ENCODE data around the gene HOXD13. TPM values are rescaled to one million over a fixed set of nuclear protein-coding genes. Genes with fewer than 3 reads are reported as not detected.

The HOXD13 gene
- total RNA-seq, 1 experiment from 2014 or later: not detected

GRCh38 chr2:176100547-176101140 is 8.1 kb downstream of the HOXD13 start:
- Histone ChIP-seq H2AFZ (no peak overlapping the region), H3K4me1 (replicated peaks; ENCODE audit: insufficient read depth) (peaks cover 13% of the 10 kb centered on the region; the same call in 1 of the 2 replicates), H3K4me2 (no peak overlapping the region), H3K79me2 (ENCODE audit: low read depth) (no peaks in the 10 kb centered on the region), H3K4me3 (no peak overlapping the region), H3K36me3 (ENCODE audit: low read depth) (no peaks in the 10 kb centered on the region), H3K9me3 (ENCODE audit: insufficient read depth, low read depth) (no peaks in the 10 kb centered on the region), H3K9me2 (ENCODE audit: insufficient read depth) (no peaks in the 10 kb centered on the region), H3K27ac (no peak overlapping the region), H4K20me1 (ENCODE audit: insufficient read depth) (no peaks in the 10 kb centered on the region), H3F3A (ENCODE audit: insufficient read depth, low read depth) (no peaks in the 10 kb centered on the region), H3K27me3 (ENCODE audit: insufficient read depth, low read depth) (peaks cover 41% of the 10 kb centered on the region)
- BruUV-seq (replicated peaks): no TSS peak
- ChIA-PET POLR2A (ENCODE audit: unreplicated experiment) (no interaction called here), CTCF (no interaction called here)
- no peak for TF ChIP-seq EZH2 (IDR thresholded peaks at IDR 0.05; ENCODE audit: low read depth)
- no peak for TF ChIP-seq CTCF (conservative IDR thresholded peaks at IDR 0.05)
- DNase-seq: no peak
- intact Hi-C loops (cut with micrococcal nuclease; ENCODE audit: unreplicated experiment): no loop called here

GRCh38 chr2:176101216-176101830 is 8.8 kb downstream of the HOXD13 start:
- BruUV-seq (replicated peaks): no TSS peak
- Histone ChIP-seq H3K27me3 (ENCODE audit: insufficient read depth, low read depth) (peaks cover 37% of the 10 kb centered on the region), H3K9me3 (ENCODE audit: insufficient read depth, low read depth) (no peaks in the 10 kb centered on the region), H3K4me1 (replicated peaks; ENCODE audit: insufficient read depth) (peaks cover 12% of the 10 kb centered on the region; the same call in 1 of the 2 replicates), H3F3A (ENCODE audit: insufficient read depth, low read depth) (no peaks in the 10 kb centered on the region), H3K4me2 (no peak overlapping the region), H3K27ac (no peak overlapping the region), H3K36me3 (ENCODE audit: low read depth) (no peaks in the 10 kb centered on the region), H2AFZ (no peak overlapping the region), H4K20me1 (ENCODE audit: insufficient read depth) (no peaks in the 10 kb centered on the region), H3K79me2 (ENCODE audit: low read depth) (no peaks in the 10 kb centered on the region), H3K9me2 (ENCODE audit: insufficient read depth) (no peaks in the 10 kb centered on the region), H3K4me3 (no peak overlapping the region)
- no peak for DNase-seq
- TF ChIP-seq CTCF (conservative IDR thresholded peaks at IDR 0.05) (no peak), EZH2 (IDR thresholded peaks at IDR 0.05; ENCODE audit: low read depth) (no peak)
- intact Hi-C loops (cut with micrococcal nuclease; ENCODE audit: unreplicated experiment): no loop called here
- POLR2A ChIA-PET (ENCODE audit: unreplicated experiment): no interaction called here
- CTCF ChIA-PET: no interaction called here

- CTCF ChIA-PET: no interaction called here
Measured at GRCh38 chr2:176101842-176102241, 9.3 kb downstream of the HOXD13 start.

More at GRCh38 chr2:176101842-176102241, 9.3 kb downstream of the HOXD13 start:
- no peaks in the 10 kb centered on the region for H3F3A ChIP-seq (ENCODE audit: insufficient read depth, low read depth)
- no peak overlapping the region for H3K4me2 ChIP-seq
- POLR2A ChIA-PET (ENCODE audit: unreplicated experiment): no interaction called here
- no peak for TF ChIP-seq CTCF (conservative IDR thresholded peaks at IDR 0.05)
- TF ChIP-seq EZH2 (IDR thresholded peaks at IDR 0.05; ENCODE audit: low read depth): no peak
- H3K9me2 ChIP-seq (ENCODE audit: insufficient read depth): no peaks in the 10 kb centered on the region
- H3K9me3 ChIP-seq (ENCODE audit: insufficient read depth, low read depth): no peaks in the 10 kb centered on the region
- H3K79me2 ChIP-seq (ENCODE audit: low read depth): no peaks in the 10 kb centered on the region
- no peak for DNase-seq
- intact Hi-C loops (cut with micrococcal nuclease; ENCODE audit: unreplicated experiment): no loop called here
- no peak overlapping the region for H3K27ac ChIP-seq
- H3K4me1 ChIP-seq (replicated peaks; ENCODE audit: insufficient read depth): peaks cover 7% of the 10 kb centered on the region; the same call in 1 of the 2 replicates
- H3K27me3 ChIP-seq (ENCODE audit: insufficient read depth, low read depth): peaks cover 32% of the 10 kb centered on the region
- no TSS peak for BruUV-seq (replicated peaks)
- H2AFZ ChIP-seq: no peak overlapping the region
- H3K36me3 ChIP-seq (ENCODE audit: low read depth): no peaks in the 10 kb centered on the region
- no peak overlapping the region for H3K4me3 ChIP-seq
- H4K20me1 ChIP-seq (ENCODE audit: insufficient read depth): no peaks in the 10 kb centered on the region

Data from PC-9 (cell line).